PC-3 (cell line): ENCODE measurements around the gene GCKR. TPM values are rescaled to one million over a fixed set of nuclear protein-coding genes. Genes with fewer than 3 reads are reported as not detected.

Experiments used
- ATAC-seq: fragments of 200-7000 bp; cut with Tn5 transposase; 2 replicates; pipeline ENCODE4 v1.9.1; 2020; ENCODE audit warnings: mild to moderate bottlenecking, moderate library complexity
- BruUV-seq: library from RNA; stranded (reverse); fragments of 400-500 nt; replicated peaks from 2 replicates; lab custom pipeline; 2021; lab: Mats Ljungman, UMichigan
- CTCF ChIA-PET: fragments of 300-600 bp; sonication (Branson Sonifier 250); formaldehyde crosslinking; loops from one replicate; lab custom pipeline; 2022; ENCODE audit warnings: antibody characterized with exemption; lab: Charles Lee
- POLR2A ChIA-PET: fragments of 300-600 bp; sonication (Branson Sonifier 250); formaldehyde crosslinking; loops from one replicate; lab custom pipeline; 2022; ENCODE audit warnings: antibody characterized with exemption; ENCODE audit not compliant: unreplicated experiment; lab: Charles Lee
- DNase-seq: peaks from one replicate; pipeline ENCODE4 v3.0.0-alpha.2; 2015
- H2AFZ ChIP-seq: fragments of 300-600 bp; sonication (generic); 2 replicates; pipeline ENCODE4 v1.6.0; 2016; ENCODE audit warnings: antibody characterized with exemption, low read length
- H3F3A ChIP-seq: fragments of 300-600 bp; sonication (generic); one replicate; pipeline ENCODE4 v1.6.0; 2017; ENCODE audit warnings: antibody characterized with exemption, low read length, control low read depth, mild to moderate bottlenecking; ENCODE audit not compliant: unreplicated experiment
- H3K27ac ChIP-seq: fragments of 300-600 bp; sonication (generic); 2 replicates; pipeline ENCODE4 v1.5.1; 2016; ENCODE audit warnings: mild to moderate bottlenecking, low read length
- H3K27me3 ChIP-seq: fragments of 300-600 bp; sonication (generic); 2 replicates; pipeline ENCODE4 v1.6.1; 2016; ENCODE audit warnings: low read length, mixed read lengths
- H3K36me3 ChIP-seq: fragments of 300-600 bp; sonication (generic); 2 replicates; pipeline ENCODE4 v1.6.1; 2016; ENCODE audit warnings: low read depth, mixed run types, low read length, mixed read lengths
- H3K4me1 ChIP-seq: fragments of 300-600 bp; sonication (generic); 2 replicates; pipeline ENCODE4 v1.5.1; 2016; ENCODE audit warnings: low read length; ENCODE audit not compliant: insufficient read depth
- H3K4me2 ChIP-seq: fragments of 300-600 bp; sonication (generic); 2 replicates; pipeline ENCODE4 v1.6.0; 2016; ENCODE audit warnings: low read length
- H3K4me3 ChIP-seq: fragments of 300-600 bp; sonication (generic); 2 replicates; pipeline ENCODE4 v1.5.1; 2016; ENCODE audit warnings: mild to moderate bottlenecking, low read length, mixed read lengths
- H3K79me2 ChIP-seq: fragments of 300-600 bp; sonication (generic); 2 replicates; pipeline ENCODE4 v1.6.1; 2017; ENCODE audit warnings: low read length, mixed read lengths
- H3K9ac ChIP-seq: fragments of 300-600 bp; sonication (generic); 2 replicates; pipeline ENCODE4 v1.6.0; 2016; ENCODE audit warnings: mild to moderate bottlenecking, low read length
- H3K9me2 ChIP-seq: fragments of 300-600 bp; sonication (generic); replicated peaks from 2 replicates; pipeline ENCODE4 v1.6.1; 2016; ENCODE audit warnings: mixed run types, low read length, mixed read lengths
- H3K9me3 ChIP-seq: fragments of 300-600 bp; sonication (generic); 2 replicates; pipeline ENCODE4 v1.6.1; 2016; ENCODE audit warnings: low read length, mixed read lengths
- H4K20me1 ChIP-seq: fragments of 300-600 bp; sonication (generic); 2 replicates; pipeline ENCODE4 v1.6.1; 2016; ENCODE audit warnings: low read length, mixed read lengths
- CTCF ChIP-seq: fragments of 300-600 bp; sonication (generic); conservative IDR thresholded peaks from 2 replicates; pipeline ENCODE4 v1.5.1; 2017; ENCODE audit warnings: antibody characterized with exemption, low read depth, mild to moderate bottlenecking, low read length
- EZH2 ChIP-seq: fragments of 300-600 bp; sonication (generic); IDR thresholded peaks from one replicate; pipeline ENCODE4 v1.6.1; 2017; ENCODE audit warnings: antibody characterized with exemption, mild to moderate bottlenecking, low read length; ENCODE audit not compliant: unreplicated experiment
- EZH2phosphoT487 ChIP-seq: fragments of 300-600 bp; sonication (generic); IDR thresholded peaks from 2 replicates; pipeline ENCODE4 v1.6.1; 2018; ENCODE audit warnings: mild to moderate bottlenecking, antibody characterized with exemption, low read length, borderline replicate concordance
- intact Hi-C: fragments of 100-400 bp; cut with micrococcal nuclease; formaldehyde crosslinking; loops from 2 replicates; pipeline ENCODE4 v1.9.0; 2023
- total RNA-seq: library from RNA; depleted of rRNA; stranded (reverse); fragments of >200 nt; gene quantifications from 2 replicates; pipeline ENCODE4 v1.2.3, GENCODE V29; 2014

The GCKR gene
- total RNA-seq, 1 experiment from 2014 or later, result not detected

- TF ChIP-seq EZH2 (no peak), EZH2phosphoT487 (no peak), CTCF (no peak)
These were observed 32.2 kb upstream of the GCKR start for GRCh38 chr2:27464443-27464842.

GRCh38 chr2:27471961-27472360, 24.7 kb upstream of the GCKR start:
- Histone ChIP-seq H3K4me2 (no peak overlapping the region), H3K9me2 (no peaks in the 10 kb centered on the region), H3K79me2 (no peaks in the 10 kb centered on the region), H3K9ac (no peak overlapping the region), H3F3A (no peaks in the 10 kb centered on the region), H3K4me3 (no peak overlapping the region), H4K20me1 (no peaks in the 10 kb centered on the region), H3K27ac (no peak overlapping the region), H2AFZ (no peak overlapping the region), H3K27me3 (no peaks in the 10 kb centered on the region), H3K4me1 (no peaks in the 10 kb centered on the region), H3K36me3 (peaks cover 11% of the 10 kb centered on the region; the same call in 1 of the 2 replicates), H3K9me3 (no peaks in the 10 kb centered on the region)
- no TSS peak for BruUV-seq
- DNase-seq (no peak), ATAC-seq (no peak)
- ChIA-PET POLR2A (no interaction called here), CTCF (no interaction called here)
- no peak for TF ChIP-seq EZH2
- no peak for TF ChIP-seq EZH2phosphoT487
- TF ChIP-seq CTCF, result no peak
- intact Hi-C loops, result no loop called here

More at GRCh38 chr2:27464443-27464842, 32.2 kb upstream of the GCKR start:
- BruUV-seq, result no TSS peak
- H3K27me3 ChIP-seq, result no peaks in the 10 kb centered on the region
- H3K27ac ChIP-seq, result no peak overlapping the region
- H3K4me2 ChIP-seq, result no peak overlapping the region
- intact Hi-C loops, result no loop called here
- no peak overlapping the region for H2AFZ ChIP-seq
- H3K4me1 ChIP-seq, result no peaks in the 10 kb centered on the region
- no peaks in the 10 kb centered on the region for H3K36me3 ChIP-seq
- no peak overlapping the region for H3K4me3 ChIP-seq
- H3K9me2 ChIP-seq, result no peaks in the 10 kb centered on the region
- H3K79me2 ChIP-seq, result no peaks in the 10 kb centered on the region
- H3K9ac ChIP-seq, result no peak overlapping the region
- ATAC-seq (no peak), DNase-seq (no peak)
- no peaks in the 10 kb centered on the region for H4K20me1 ChIP-seq
- POLR2A ChIA-PET, result no interaction called here
- H3F3A ChIP-seq, result no peaks in the 10 kb centered on the region
- CTCF ChIA-PET, result no interaction called here
- no peaks in the 10 kb centered on the region for H3K9me3 ChIP-seq

GRCh38 chr2:27485496-27485895, 11.1 kb upstream of the GCKR start:
- Histone ChIP-seq H3K4me3 (no peak overlapping the region), H3K27me3 (no peaks in the 10 kb centered on the region), H3K9ac (no peak overlapping the region), H3K9me2 (no peaks in the 10 kb centered on the region), H3K36me3 (no peaks in the 10 kb centered on the region), H3K9me3 (no peaks in the 10 kb centered on the region), H4K20me1 (no peaks in the 10 kb centered on the region), H2AFZ (no peak overlapping the region), H3F3A (no peaks in the 10 kb centered on the region), H3K4me1 (peaks cover 13% of the 10 kb centered on the region), H3K4me2 (no peak overlapping the region), H3K79me2 (0 out of 2 replicates have a peak, but pooled peaks cover 5% of the 10 kb centered on the region), H3K27ac (no peak overlapping the region)
- ATAC-seq (no peak), DNase-seq (no peak)
- intact Hi-C loops, result no loop called here
- CTCF ChIA-PET, result no interaction called here
- POLR2A ChIA-PET, result interaction anchor here (0.6 kb wide), 1 partner anchor 20 kb away, joined by 11 read pairs; no protein-coding TSS in a partner anchor
- BruUV-seq, result no TSS peak
- TF ChIP-seq EZH2phosphoT487 (no peak), EZH2 (no peak), CTCF (no peak)
